Endodermal cell (in vitro differentiated cells): ENCODE data around the gene PCSK7. TPM values are rescaled to one million over a fixed set of nuclear protein-coding genes. Genes with fewer than 3 reads are reported as not detected.

Experiments used
- DNase-seq: peaks from one replicate; pipeline ENCODE4 v3.0.0-alpha.2; 2017
- H3K27ac ChIP-seq: 2 replicates; pipeline ENCODE4 v1.5.1; 2013; ENCODE audit warnings: mild to moderate bottlenecking, low read depth, low read length, moderate library complexity
- H3K27me3 ChIP-seq: 2 replicates; pipeline ENCODE4 v1.6.1; 2013; ENCODE audit warnings: mild to moderate bottlenecking, low read length, moderate library complexity; ENCODE audit not compliant: insufficient read depth, control insufficient read depth, poor library complexity, severe bottlenecking
- H3K36me3 ChIP-seq: 2 replicates; pipeline ENCODE4 v1.7.0; 2013; ENCODE audit warnings: mild to moderate bottlenecking, low read length, moderate library complexity; ENCODE audit not compliant: control insufficient read depth, insufficient read depth
- H3K4me1 ChIP-seq: one replicate; pipeline ENCODE4 v1.7.0; 2013; ENCODE audit warnings: low read length; ENCODE audit not compliant: control insufficient read depth, insufficient read depth
- H3K4me3 ChIP-seq: 2 replicates; pipeline ENCODE4 v1.5.1; 2013; ENCODE audit warnings: mild to moderate bottlenecking, low read length, moderate library complexity
- H3K9ac ChIP-seq: 2 replicates; pipeline ENCODE4 v1.6.1; 2013; ENCODE audit warnings: mild to moderate bottlenecking, low read length, moderate library complexity; ENCODE audit not compliant: poor library complexity, severe bottlenecking; ENCODE audit errors: extremely low read depth
- H3K9me3 ChIP-seq: 2 replicates; pipeline ENCODE4 v1.6.1; 2013; ENCODE audit warnings: mild to moderate bottlenecking, low read length, moderate library complexity; ENCODE audit not compliant: control insufficient read depth
- H3K27ac Mint-ChIP-seq: 2 replicates; pipeline ENCODE4 v1.8.0; 2020; ENCODE audit warnings: mixed read lengths
- H3K27me3 Mint-ChIP-seq: 2 replicates; pipeline ENCODE4 v1.8.0; 2021; ENCODE audit warnings: mild to moderate bottlenecking, mixed read lengths; ENCODE audit not compliant: insufficient read depth
- H3K36me3 Mint-ChIP-seq: 2 replicates; pipeline ENCODE4 v1.8.0; 2020; ENCODE audit warnings: low read depth, mixed read lengths
- H3K4me1 Mint-ChIP-seq: 2 replicates; pipeline ENCODE4 v1.8.0; 2020; ENCODE audit warnings: mixed read lengths
- H3K4me3 Mint-ChIP-seq: 2 replicates; pipeline ENCODE4 v1.8.0; 2020; ENCODE audit warnings: mild to moderate bottlenecking, moderate library complexity, mixed read lengths
- H3K9me3 Mint-ChIP-seq: 2 replicates; pipeline ENCODE4 v1.8.0; 2020; ENCODE audit warnings: mild to moderate bottlenecking, mixed read lengths
- CTCF ChIP-seq: fragments of 200-600 bp; sonication (generic); conservative IDR thresholded peaks from 2 replicates; pipeline ENCODE4 v1.5.0; 2021; ENCODE audit warnings: antibody characterized with exemption, mild to moderate bottlenecking
- WGBS, 2 experiments: methylation state at CpG; one replicate each; pipeline versions ENCODE4 v1.1.5 to v1.1.7; 2013; ENCODE audit warnings: missing lambda C conversion rate in 2 of 2, mixed read lengths in 1 of 2; ENCODE audit not compliant: insufficient coverage in 1 of 2, insufficient read length in 1 of 2; 5-methylcytosine and 5-hydroxymethylcytosine counted together
- total RNA-seq, 2 donors: library from RNA; stranded (reverse); fragmentation: NEBNext Ultra II Directional in 1 of 2; extraction: Animal tissue kit (Norgen Biotek cat#: 25700) in 1 of 2; gene quantifications; 2 replicates in 1 of 2; 3 replicates in 1 of 2; pipeline ENCODE4 v1.2.1, GENCODE V29; 2021

The PCSK7 gene
- total RNA-seq, 2 donors from 2014 or later: 56.5 to 58.6 TPM

DNA sequence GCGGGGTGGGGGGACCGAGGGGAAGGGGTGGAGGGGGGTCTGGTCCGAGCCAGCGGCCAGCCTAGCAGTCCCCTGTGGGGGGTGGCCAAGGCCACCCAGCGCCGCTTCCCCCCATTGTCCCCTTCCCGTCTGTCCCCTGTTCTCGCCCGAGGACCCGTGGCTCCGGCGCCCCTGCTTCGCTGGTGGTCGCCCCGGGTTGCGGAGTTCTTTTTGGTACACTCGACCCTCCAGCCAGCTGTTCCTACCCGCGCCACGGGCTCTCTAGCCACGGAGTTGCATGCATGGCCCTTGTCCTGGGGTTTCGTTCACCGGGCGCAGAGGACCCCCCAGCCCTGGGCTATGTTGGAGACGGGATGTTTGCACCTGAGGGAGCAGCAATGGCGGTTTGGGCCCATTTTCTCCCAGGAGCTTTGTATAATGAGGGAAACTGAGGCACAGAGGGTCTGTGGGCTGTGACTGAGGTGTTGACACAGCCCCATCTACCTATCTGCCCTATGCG is 1.1 kb upstream of the PCSK7 start:
- H3K9ac ChIP-seq: peak overlapping the region; percentile 74
- Mint-ChIP-seq H3K27ac (peak overlapping the region; percentile 87), H3K9me3 (no peaks in the 10 kb centered on the region), H3K4me1 (peaks cover 31% of the 10 kb centered on the region), H3K36me3 (peaks cover 19% of the 10 kb centered on the region), H3K4me3 (peak overlapping the region; percentile 85), H3K27me3 (no peaks in the 10 kb centered on the region)
- H3K9me3 ChIP-seq: no peaks in the 10 kb centered on the region
- peaks cover 9% of the 10 kb centered on the region for H3K4me1 ChIP-seq
- no peak for TF ChIP-seq CTCF
- H3K27me3 ChIP-seq: no peaks in the 10 kb centered on the region
- peak; percentile 68 for DNase-seq
- H3K36me3 ChIP-seq: peaks cover 36% of the 10 kb centered on the region
- peak overlapping the region; percentile 96 for H3K4me3 ChIP-seq
- WGBS, 2 experiments: 0 to 5% methylated on average over 13 to 23 of the region's 27 CpGs
- no peak overlapping the region for H3K27ac ChIP-seq

DNA sequence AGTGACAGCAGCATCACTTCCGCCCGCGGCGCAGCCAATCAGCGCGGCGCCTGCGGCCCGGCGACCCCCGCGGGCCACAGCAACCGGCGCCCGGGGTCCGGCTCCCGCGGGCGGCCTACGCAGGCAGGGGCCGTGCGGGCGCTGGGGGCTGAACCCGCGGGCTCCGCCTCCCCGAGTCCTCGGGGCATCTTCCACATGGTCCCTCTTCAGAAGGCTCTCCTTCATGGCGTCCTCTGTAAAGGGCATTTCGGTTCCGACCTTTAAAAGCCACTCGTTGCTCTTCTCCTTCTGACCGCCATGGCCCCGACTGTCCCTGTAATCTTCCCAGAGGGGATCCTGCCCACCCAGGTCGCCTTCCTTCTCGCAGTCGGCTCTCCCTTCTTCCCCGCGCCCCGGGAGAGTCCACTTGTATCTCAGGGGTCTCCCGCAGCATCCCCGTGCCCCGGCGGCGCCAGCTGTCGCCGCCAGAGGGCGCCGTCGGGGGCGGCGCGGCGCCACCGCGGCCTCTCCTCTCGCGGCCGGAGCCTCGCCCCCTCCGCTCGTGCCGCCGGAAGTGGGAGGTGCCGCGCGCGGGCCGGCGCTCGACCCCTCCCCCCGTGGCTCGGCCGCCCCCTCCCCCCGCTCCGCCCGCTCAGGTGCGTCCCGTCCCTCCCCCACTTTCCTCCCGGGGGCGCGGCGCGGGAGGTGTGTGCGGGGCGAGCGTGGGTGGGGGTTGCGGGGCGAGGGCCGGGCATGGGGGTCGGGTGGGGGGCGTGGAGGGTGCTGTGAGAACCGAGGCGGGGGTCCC is 412 bp upstream of the PCSK7 start, which contains the start of gene RNF214:
Gene RNF214 (plus strand): TSS at position 580 of the 787 bp plus-strand sequence. CDS start 1,602 bp downstream, outside the sequence.
- DNase-seq: peak; percentile 91
- TF ChIP-seq CTCF: peak; percentile 97
- Histone ChIP-seq H3K36me3 (peaks cover 43% of the 10 kb centered on the region), H3K9me3 (no peaks in the 10 kb centered on the region), H3K4me3 (peak within 1 kb of the TSS; percentile 96), H3K4me1 (peaks cover 9% of the 10 kb centered on the region), H3K27ac (peak within 1 kb of the TSS; percentile 5), H3K27me3 (no peaks in the 10 kb centered on the region), H3K9ac (peak within 1 kb of the TSS; percentile 74)
- Mint-ChIP-seq H3K9me3 (no peaks in the 10 kb centered on the region), H3K4me1 (peaks cover 31% of the 10 kb centered on the region), H3K36me3 (peaks cover 23% of the 10 kb centered on the region), H3K27me3 (no peaks in the 10 kb centered on the region), H3K27ac (peak within 1 kb of the TSS; percentile 95), H3K4me3 (peak within 1 kb of the TSS; percentile 85)
- 0% methylated on average over 6 to 64 of the region's 94 CpGs for WGBS, 2 experiments

DNA sequence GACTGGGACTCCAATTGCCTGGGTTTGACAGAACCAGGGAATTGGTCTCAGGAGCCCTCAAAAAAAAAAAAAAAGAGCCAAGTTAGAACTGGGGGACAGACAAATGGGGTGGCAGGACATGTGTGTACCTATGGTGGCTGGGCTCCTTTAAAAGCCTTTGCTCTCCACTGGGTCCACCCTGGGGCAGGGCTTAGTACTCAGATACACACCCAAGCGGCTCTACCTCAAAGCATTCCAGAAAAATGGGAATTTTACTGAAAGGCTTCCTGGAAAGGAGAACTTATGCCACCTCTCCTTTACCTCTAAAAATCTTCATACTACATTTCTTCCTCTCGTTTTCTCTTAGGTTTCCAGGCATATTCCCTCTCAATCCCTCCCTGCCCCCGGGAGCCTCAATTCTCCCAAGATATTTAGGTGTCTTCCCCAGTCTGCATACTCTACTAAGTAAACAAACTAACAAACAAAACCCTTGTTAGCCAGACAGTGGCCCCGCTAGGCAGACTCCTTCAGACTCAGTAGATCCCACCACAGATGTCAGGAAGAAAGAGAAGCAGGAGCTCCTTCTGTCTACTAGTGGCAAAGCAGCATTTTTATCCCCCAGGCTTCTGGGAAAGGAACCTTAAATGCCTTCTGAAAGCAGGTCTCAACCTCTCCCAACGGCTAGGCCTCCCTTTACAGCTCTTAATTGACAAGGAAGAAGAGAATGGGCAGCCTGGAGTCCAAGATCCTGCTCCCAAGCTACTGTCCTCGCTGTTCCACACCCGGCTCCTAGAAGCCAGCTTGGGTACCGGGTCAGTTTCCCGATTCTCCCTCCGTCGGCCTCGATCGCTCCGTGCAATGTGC is 653 bp downstream of the PCSK7 start:
- DNase-seq: no peak
- H3K4me3 ChIP-seq: peak overlapping the region; percentile 91
- H3K4me1 Mint-ChIP-seq: peaks cover 31% of the 10 kb centered on the region
- 5 to 16% methylated on average over 10 to 14 of the region's 14 CpGs for WGBS, 2 experiments
- no peaks in the 10 kb centered on the region for H3K27me3 Mint-ChIP-seq
- peaks cover 46% of the 10 kb centered on the region for H3K36me3 ChIP-seq
- no peak for TF ChIP-seq CTCF
- H3K36me3 Mint-ChIP-seq: peaks cover 24% of the 10 kb centered on the region
- H3K9ac ChIP-seq: peak overlapping the region; percentile 63
- H3K27ac Mint-ChIP-seq: peak overlapping the region; percentile 89
- no peaks in the 10 kb centered on the region for H3K27me3 ChIP-seq
- H3K9me3 ChIP-seq: no peaks in the 10 kb centered on the region
- peak overlapping the region; percentile 85 for H3K4me3 Mint-ChIP-seq
- peaks cover 9% of the 10 kb centered on the region for H3K4me1 ChIP-seq
- peak overlapping the region; percentile 5 for H3K27ac ChIP-seq
- no peaks in the 10 kb centered on the region for H3K9me3 Mint-ChIP-seq
